CD4-positive, alpha-beta T cell treated with Interleukin-6 for 4 hours (primary cell): ENCODE measurements around the gene COL4A3.

Source experiments
- DNase-seq: peaks from one replicate; pipeline ENCODE4 v3.0.0-alpha.2; 2020; ENCODE audit warnings: mixed read lengths

Gene COL4A3

DNA sequence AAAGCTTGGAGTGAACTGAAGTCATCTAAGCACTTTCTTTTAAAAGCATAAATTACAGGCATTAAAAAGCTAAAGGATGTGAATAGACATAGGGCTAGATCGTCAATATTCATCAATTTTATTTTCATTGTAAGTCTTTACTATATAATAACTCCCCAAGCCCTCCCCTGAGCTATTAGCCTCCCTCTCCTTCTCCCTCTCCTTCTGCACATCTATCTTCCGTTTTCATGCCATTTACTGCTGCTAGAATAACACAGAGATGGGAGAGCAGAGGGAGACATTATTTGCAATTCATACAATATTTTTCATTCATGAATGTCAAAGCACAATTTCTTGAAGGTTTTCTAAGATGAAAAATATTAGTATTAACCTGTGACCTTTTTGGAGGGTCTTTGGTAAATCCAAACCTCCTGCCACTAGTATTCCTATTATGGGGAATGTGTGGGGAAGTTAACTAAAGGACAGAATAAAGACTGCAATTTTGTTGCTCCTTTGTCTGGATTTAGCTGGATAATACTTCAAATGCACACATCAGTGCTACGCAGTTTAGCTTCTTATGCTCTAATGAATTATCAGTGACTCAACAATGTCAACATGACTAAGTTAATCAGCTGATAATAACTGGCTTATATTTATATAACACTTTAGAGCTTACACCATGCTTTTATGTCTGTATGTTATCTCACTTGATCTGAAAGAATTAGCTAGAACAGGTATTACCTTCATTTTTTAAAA is 132.4 kb downstream of the COL4A3 start:
- DNase-seq: no peak

DNA sequence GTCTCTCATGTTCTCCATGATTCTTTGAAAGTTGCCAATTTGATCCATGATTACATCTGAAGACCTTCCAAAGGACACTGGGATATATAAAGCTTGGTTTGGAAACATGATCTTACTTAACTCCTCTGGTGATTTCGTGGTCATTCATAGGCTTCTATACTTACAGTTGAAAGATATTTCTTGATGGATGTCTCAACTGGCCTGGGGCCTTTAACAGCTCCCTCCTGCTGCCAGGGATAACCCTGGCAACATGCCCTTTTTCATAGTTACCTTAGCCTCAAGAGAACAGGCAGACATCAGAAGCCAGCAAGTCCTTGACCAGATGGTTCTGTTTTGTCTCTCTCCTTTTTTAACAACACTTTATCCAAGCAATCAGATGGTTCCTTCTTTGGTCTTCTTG is 137.1 kb downstream of the COL4A3 start:
- DNase-seq: no peak

DNA sequence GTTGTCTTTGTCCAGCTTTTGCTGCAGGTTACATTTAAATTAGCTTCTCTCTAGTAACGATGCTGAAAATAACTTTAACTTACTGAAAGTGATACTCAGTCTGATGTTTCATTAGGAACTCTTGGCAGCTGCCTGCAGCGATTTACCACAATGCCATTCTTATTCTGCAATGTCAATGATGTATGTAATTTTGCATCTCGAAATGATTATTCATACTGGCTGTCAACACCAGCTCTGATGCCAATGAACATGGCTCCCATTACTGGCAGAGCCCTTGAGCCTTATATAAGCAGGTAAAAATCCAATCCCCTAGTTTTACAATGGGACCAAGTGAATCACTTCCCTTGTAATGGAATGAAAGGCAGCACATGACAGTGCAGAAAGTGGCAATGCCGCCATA is 144.4 kb downstream of the COL4A3 start:
- no peak for DNase-seq

DNA sequence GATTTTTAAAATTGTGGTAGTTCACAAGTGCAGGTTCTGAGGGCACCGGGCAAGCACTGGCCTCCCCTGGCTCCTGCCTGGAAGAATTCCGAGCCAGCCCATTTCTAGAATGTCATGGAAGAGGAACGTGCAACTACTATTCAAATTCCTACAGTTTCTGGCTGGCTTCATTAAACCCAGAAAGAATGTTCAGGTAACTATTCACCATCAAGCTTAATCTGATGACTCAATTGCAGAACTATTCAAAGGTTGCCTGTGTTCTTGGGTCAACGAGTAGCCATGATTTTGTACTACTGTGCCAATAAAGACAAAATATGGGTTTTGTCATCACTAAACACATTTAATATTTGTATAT is 146.3 kb downstream of the COL4A3 start:
- DNase-seq: no peak

DNA sequence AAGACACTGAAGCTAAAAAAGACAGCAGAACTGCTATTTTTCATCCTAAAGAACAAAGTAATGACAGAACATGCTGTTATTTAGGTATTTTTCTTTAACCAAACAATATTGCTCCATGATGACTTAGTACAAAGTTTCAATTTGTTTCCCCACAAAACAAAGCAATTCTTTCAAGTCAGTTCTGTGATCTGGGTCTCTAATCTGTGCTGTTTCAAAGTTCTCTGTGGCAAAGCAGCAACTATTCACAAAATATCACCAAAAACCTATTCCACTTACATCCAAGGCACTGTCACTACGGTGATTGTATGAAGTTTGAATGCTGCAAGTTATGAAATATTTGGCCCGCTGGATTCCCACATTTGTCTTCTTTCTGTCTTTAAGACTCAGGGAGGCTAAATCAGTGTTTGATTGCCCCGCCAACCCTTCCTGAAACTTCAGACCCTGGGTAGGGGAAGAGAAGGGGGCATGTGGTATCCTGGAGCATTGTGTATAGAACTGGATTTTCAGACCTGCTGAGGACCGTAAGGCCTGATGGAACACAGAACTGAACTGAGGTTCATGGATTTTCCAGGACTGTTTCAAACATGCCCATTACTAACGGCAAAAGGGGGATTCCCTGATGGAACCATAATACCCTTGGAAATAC is 147.6 kb downstream of the COL4A3 start:
- DNase-seq: no peak

DNA sequence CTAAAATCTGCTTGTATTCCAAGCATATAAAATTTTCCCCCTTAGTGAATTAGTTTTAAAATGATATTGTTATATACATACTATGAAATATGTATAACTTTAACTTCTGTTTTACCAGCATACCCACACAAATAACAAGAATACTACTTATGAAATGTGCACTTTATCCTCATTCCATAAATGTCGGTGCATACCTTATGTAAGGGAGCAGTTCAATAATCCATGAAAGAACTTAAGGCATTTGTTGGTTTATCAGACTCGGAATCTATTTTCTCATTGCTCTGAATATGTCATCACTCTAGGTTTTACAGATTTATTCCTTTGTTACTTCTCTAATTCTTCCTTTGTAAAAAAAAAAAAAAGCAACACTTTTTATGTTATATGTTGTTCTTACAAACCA is 148.2 kb downstream of the COL4A3 start:
- no peak for DNase-seq

DNA sequence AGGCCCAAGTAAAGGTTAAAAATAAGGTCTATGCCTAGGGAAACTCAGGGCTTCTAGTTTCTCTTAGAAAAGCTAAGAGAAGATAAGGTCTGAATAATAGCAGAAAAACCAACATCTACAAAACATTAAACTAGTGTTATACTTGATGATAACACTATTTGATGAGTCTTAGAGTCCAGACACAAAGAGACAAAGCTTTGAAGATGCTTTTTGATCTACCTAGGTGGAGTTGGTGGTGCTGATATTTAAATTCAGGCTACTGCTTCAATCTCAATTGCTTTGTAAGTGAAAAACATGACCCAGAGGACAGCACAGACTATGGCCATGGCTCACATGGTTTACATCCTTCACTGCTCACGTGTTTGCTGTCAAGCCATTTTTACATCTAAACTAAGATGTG is 148.9 kb downstream of the COL4A3 start:
- no peak for DNase-seq

DNA sequence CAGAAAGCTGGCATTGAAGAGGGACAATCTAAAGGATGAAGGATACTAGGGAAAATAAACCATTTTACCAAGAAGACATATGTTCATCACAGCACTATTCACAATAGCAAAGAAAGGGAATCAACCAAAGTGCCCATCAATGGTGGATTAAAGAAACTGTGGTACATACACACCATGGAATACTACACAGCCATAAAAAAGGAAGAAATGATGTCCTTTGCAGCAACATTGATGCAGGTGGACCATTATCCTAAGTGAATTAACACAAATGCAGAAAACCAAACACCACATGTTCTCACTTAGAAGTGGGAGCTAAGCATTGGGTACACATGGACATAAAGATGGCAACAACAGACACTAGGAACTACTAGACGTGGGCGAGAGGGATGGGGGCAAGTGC is 153.4 kb downstream of the COL4A3 start:
- no peak for DNase-seq

DNA sequence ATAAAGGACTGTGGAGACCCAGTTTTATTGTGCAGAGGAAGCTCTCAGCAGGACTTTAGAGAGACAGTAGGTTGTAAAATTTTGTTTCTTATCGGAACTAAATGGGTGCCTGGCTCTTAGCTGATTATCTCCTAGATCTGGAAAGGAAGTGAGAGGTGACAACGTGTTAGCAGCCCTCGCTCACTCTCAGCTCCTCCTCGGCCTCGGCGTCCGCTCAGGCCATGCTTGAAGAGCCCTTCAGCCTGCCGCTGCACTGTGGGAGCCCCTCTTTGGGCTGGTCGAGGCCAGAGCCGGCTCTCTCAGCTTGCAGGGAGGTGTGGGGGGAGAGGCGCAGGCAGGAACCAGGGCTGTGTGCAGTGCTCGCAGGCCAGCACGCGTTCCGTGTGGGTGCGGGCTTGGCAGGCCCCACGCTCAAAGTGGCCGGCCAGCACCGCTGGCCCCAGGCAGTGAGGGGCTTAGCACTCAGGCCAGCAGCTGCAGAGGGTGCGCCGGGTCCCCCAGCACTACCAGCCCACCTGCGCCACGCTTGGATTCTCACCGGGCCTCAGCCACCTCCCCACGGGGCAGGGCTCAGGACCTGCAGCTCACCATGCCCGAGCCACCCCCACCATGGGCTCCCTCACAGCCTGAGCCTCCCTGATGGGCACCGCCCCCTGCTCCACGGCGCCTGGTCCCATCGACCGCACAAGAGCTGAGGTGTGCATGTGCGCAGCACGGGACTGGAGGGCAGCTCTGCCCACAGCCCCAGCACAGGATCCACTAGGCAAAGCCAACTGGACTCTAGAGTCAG is 156.1 kb downstream of the COL4A3 start:
- DNase-seq: no peak

DNA sequence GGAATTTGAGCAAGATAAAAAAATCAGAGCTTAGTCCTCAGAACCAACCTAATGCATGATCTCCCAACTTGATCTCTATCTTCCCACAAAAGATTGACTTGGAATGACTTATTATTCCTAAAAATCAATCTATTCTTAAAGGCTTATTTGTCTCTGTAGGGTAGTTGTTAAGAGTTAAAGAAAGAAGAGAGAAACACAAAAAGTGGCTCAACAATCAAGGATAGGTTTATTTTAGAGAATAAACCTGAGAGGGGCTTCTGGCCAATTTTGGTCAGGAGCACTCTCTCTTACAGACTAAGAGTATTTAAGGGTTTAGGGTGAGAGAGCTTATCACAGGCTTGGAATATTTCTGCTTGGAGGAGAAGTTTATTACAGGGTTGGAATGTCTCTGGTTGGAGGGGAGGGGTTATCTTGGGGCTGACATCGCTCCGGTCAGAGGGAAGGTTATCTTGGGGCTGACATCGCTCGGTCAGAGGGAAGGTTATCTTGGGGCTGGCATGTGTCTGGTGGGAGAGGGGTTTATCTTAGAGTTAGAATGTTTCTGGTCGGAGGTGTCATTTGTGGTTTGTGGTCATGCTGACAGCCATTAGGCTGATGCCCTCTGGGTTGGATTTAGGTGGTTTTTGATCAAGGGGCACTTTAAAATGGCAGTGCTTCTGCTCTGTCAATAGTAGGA is 158.2 kb downstream of the COL4A3 start:
- DNase-seq: no peak

DNA sequence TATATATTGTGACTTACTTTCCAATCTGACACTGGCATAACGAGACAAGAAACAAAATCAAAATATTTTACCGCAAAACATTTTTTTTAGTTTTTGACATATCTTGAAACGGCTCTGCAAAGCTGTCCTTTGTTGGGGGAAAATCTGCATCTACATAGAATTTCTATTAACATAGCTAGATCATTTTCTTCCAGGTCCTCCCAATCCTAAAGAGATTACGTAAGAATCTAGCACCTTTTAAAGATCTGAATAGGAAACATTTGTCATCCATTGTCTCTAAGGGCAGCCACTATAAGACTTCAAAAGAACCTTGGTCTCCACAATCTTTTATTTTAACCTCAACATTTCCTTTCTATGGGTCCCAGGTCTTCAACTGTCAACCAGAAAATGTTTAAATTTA is 159.4 kb downstream of the COL4A3 start:
- no peak for DNase-seq

DNA sequence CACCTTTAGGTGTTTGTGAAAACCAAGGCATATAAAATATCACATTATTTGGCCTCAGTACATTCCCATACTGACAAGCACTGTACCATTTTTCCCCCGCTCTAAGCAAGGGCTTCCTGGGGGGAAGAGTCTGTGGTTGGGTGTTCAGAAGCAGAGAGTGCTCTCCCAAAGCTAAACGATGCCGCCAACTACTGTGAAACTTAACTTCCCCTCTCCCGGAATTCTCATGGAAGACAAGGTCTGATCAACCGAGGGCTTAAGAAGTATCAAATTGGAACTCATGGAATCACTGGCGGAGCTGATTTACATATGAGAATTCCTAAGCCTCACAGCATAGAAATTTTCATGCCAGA is 160.2 kb downstream of the COL4A3 start:
- peak; percentile 1 for DNase-seq

DNA sequence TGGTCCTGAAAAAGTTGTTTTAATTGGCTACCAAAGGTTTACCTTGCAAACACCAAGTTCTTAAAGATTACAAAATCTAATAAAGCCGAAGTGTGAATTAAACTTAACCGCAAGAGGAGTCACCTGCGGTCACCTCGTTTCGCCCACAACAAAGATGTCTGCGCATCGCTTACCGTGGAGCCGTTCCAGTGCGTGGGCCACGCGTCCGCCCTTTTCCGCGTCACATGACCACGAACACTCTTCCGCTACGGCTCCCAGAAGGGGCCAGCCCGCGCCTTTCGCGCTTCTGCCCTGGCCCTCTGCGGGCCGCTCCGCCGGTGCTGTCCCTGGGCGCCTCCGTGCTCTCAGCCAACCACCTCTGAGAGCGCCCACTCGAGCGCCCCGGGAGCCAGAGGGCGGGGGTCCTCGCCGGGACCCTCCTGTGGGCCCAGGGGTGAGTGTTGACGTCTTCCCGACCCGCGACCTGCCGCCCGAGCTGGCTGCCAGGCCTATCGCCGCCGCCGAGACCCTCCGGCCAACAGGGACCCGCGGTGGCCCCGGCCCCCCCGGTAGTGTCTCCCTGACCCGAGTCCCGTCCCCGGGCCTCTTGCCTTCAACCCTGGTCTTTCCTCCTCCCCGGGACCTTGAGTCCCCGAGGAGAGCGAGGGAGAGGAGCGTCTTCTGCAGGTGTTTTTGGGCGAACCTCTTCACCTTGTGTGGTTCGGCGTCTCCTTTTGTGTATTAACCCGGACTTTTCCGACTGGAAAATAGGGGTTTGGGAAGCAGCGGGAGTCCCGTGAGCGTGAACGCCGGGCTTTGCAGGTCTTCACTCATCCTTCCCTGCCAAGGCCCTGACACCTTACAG is 160.8 kb downstream of the COL4A3 start, which contains the start of gene MFF:
Gene MFF (plus strand): TSS at position 257 of the 844 bp plus-strand sequence. CDS start 5,415 bp downstream, outside the sequence.
- DNase-seq: peak; percentile 93

DNA sequence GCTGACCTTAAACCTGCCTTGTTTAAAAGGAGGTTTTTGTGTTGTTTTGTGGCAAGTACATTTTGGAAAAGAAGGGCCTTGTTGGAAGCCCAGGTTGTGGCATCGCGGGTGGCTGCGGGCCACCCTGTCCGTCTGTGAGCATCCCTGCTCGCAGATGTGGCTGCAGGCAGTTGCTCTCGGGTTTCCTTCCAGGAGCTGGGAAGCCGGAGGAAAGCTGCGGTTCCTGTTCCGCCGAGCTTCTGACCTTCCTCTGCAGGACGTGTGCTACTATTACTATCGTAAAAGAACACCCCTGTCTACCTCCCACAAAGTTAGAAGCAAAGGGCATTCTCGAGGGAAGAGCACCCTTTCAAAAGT is 161.4 kb downstream of the COL4A3 start:
- DNase-seq: peak; percentile 9

DNA sequence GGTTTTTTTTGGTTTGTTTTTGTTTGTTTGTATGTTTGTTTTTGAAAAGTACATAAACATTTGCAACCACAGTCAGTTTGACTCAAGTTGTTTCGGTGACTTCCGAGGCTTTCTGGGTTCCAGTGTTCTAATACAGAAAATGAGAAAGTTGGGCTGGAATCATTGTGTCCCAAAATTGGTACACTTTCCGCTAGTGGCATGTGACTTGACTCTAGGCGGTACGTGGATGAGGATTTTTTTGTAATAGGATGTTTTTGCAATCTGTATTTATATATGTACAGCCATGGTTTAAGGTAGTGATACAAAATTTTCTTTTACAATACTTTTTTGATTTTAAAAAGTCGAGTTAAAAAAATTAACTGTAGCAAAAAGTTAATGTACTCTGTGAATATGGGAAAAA is 162.4 kb downstream of the COL4A3 start:
- DNase-seq: no peak

DNA sequence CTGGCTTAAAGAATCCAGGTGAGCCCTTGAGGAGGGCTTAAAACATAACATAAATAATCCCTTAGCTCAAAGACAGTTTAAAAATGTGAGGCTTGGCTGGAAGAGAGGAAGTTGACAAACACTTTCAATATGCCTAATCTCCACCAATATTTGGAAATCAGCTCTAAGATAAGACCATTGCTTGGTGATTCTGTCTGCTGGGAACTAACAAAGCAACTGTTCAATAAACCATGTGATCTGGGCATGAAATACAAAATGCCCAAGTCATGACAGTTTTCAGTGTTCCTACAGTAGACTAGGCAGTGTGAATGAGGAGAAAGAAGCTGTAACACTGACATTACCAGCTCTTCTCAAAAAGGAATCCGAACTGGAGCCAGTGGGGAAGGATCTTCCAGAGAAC is 171.3 kb downstream of the COL4A3 start:
- no peak for DNase-seq

DNA sequence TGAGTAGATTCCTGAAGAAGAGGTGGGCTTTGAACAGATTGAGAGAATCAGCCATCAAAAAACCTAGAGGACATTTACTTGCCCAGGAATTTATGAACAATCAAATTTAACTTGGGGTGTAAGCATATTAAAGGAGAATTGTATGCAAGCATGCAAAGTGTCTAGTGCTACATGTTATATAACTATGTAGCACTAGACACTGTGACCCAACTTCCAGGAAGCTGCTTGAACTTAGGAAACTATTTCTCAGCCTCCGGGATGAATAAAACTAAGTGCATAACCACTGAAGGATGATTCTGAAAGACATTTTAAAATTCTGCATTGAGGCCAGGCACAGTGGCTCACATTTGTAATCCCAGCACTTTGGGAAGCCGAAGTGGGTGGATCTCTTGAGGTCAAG is 173.0 kb downstream of the COL4A3 start:
- no peak for DNase-seq

DNA sequence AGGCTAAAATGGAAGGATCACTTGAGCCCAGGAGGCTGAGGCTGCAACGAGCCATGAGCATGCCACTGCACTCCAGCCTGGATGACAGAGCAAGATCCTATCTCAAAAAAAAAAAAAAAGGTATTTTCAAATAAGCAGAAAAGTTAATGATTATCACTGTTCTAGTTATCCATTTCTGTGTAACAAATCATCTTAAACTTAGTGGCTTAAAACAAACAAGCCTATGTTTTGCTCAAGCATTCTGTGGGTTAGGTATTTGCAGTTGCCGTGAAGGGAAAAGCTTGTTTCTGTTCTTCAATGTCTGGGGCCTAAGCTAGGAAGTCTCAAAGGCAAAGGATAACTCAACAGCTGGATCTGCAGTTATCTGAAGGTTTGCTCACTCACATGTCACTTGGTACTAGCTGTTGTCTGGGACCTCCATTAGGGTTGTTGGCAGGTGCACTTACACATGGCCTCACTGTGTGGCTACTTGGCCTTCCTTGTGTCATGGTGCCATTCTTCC is 174.7 kb downstream of the COL4A3 start:
- no peak for DNase-seq

DNA sequence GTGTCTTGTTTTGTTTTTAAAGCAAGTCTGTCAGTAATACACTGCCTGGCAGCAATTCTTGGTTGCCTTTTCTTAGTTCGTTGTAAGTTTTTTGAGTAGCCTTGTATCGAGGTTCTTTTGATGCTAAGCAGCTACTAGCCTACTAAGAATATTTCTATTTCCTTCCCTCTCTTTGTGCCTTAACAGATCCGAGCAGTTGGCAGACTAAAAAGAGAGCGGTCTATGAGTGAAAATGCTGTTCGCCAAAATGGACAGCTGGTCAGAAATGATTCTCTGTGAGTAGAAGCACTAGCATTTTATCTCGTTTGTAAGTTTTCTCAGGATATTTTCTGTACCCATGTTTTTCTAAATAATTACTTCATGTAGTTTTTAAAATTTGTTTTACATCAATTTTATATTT is 175.7 kb downstream of the COL4A3 start:
- DNase-seq: no peak

DNA sequence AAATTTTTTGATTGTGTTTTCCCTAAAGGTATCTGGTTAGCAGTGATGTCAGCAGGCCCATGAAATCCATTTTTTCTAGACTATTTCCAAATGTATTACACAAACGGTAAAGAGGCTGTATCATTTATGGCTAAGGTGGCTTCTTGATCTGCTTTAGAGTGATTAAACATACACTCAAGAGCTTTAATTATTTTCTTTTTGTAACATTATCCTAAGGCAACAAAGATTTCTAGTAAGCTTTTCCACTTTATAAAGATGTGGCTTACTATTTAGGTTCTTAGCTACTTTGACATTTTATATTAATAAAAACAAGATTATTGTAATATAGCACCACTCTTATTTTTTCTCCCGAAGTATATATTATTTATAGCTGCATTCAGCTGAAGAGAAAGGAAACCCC is 177.1 kb downstream of the COL4A3 start:
- DNase-seq: no peak

DNA sequence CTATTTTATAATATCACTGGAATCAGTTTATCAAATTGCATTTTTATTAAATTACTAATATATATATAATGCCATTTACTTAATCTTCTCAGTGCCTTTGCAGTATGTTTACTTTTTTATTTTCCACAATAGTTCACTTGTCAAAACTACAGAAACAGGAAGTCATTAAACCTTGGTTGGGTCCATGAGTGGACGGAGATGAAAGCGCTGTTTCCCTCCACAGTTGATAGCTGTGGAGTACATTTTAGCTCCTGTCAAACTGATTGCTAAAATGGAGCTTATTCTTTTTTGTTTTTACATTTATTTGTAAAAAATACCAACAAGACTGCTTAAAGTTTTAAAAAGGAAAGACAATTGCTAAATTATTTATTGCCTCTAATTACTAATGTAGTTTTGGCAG is 179.8 kb downstream of the COL4A3 start:
- no peak for DNase-seq

DNA sequence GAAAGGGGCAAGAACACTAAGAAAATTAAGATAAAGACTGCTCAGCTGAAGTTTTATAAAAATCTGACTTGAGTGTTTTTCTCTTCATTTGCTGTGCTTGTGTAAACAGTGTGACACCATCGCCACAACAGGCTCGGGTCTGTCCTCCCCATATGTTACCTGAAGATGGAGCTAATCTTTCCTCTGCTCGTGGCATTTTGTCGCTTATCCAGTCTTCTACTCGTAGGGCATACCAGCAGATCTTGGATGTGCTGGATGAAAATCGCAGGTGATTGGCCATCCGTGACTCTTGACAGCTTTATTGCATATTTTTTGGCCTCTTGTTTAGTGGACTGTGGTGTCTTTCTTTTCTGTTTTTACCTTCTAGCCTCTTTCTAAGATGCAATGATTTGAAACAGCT is 182.7 kb downstream of the COL4A3 start:
- no peak for DNase-seq

DNA sequence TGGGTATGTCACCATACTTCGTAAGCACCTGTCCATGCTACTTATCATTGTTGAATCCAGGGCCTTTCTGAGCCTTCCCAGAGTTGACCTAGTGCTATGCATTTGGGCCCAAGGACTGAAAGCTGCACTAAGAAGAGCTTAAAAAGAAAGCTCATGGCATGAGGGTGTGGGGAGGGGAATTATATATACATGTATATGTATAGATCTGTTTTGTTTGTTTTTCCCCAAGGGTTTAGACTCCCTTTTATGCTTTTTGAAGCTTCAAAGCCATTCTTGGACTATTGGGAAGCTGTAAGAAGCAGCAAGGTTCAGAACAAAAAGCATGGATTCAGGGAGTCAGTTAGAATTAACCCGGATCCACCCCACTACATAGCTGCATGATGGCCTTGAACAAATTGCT is 183.9 kb downstream of the COL4A3 start:
- no peak for DNase-seq
